HG02943 (cell line): Measurements from ENCODE around the gene ACSM6.
A peak's percentile ranks its signal among the peaks of the same experiment; 100 is the strongest.

ENCODE experiments used
- ATAC-seq: cut with Tn5 transposase; IDR thresholded peaks from one replicate; pipeline ENCODE4 v1.9.1; 2021; ENCODE audit warnings: mild to moderate bottlenecking, low read depth, moderate library complexity; ENCODE audit not compliant: unreplicated experiment

The ACSM6 gene

DNA sequence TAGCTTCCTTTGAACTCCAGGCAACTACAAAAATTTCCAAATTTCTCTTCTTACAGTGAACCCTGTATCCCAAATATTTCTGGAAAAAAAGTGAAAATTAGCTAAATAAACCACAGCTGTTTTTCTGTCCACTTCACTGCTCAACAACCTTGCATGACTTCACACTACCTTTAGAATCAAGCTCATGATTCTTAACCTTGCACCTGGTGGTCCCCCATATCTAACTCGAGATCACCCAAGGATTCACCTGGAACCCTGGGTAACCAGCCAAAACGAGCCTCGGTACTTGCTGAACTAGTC, 49.2 kb downstream of the ACSM6 start:
- ATAC-seq, result no peak

- no peak for ATAC-seq
These were observed 50.1 kb downstream of the ACSM6 start for GRCh38 chr10:95244152-95244551.

GRCh38 chr10:95245425-95246055, 51.5 kb downstream of the ACSM6 start:
- peak; percentile 79 for ATAC-seq

DNA sequence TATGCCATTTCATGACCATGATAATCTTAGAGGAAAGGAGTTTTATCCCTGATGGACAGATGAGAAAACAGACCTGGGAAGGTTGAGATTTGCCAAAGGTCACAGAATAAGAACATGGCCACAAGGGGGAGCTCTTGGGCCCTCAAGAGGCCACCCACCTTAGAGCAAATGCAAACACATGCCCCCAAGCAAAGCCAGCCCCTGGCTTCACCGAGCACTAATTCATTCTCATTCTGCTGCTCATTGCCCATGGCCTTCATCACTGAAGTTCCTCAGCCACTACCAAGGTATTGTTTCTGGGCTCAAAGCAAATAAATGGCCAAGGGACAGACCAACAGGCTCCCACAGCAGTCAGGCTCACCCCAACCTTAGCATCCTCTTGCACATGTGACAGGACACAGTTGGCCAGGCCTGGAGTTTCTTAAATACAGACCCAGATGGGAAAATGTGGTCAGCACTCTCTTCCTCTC, 52.6 kb downstream of the ACSM6 start:
- no peak for ATAC-seq

DNA sequence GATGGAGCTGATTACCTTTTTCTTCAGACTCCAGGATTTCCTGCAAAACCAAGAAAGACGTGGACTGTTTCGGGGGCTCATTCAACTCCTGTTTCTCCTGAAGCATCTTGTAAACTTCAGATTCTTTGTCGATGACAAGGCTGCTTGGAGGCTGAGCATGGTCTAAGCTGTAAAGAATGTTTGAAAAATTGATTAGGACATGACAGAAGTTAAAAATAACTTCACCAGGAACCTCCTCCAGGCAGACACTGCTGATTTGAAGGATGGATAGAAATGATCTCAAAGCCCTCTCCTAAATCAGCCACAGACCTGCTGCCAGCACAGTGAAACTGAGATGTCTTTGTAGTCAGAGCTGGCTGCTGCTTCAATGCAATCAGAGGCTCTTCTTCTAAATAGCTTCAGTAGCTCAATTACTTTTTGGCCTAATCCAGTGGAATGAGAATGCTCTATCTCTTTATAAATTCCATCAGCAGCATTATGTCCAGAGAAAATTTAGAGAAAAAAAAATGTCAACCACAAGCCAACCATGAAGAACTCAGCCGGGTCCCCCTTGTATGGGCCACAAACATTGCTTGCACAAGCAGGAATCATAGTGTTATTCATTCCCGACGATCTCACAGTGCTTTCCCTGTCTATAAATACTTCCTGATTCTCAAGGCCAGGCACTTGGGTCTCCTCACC, 53.3 kb downstream of the ACSM6 start:
- ATAC-seq, result no peak

DNA sequence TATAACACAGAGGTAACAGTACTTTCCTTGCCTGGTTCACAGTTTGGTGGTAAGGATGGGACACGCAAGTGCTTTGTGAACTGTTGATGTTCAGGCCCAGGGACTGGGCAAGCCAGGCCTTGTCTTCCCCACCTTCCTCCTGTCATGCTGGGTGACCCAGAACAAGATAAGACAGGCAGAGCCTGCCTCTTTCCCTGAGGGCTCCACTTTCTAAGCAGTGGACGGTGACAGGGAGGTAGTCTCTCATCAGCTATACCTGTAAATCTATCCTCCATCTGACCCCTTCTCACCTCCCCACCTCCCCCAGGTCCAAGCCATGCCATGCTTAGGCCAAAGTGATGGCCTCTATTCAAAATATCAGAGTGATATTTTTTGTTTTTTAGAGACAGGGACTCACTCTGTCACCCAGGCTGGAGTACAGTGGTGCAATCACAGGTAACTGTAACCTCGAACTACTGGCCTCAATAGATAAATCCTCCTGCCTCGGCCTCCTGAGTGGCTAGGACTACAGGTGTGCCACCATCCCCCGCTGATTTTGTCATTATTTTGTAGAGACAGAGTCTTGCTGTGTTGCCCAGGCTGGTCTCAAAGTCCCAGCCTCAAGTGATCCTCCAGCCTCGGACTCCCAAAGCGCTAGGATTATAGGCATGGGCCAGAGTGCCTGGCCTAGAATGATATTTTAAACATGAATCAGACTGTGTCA, 54.0 kb downstream of the ACSM6 start:
- ATAC-seq, result no peak

GRCh38 chr10:95248989-95249388, 55.0 kb downstream of the ACSM6 start:
- no peak for ATAC-seq

GRCh38 chr10:95249467-95249866, 55.4 kb downstream of the ACSM6 start:
- no peak for ATAC-seq

- no peak for ATAC-seq
These were observed 56.8 kb downstream of the ACSM6 start for GRCh38 chr10:95250856-95251255.

DNA sequence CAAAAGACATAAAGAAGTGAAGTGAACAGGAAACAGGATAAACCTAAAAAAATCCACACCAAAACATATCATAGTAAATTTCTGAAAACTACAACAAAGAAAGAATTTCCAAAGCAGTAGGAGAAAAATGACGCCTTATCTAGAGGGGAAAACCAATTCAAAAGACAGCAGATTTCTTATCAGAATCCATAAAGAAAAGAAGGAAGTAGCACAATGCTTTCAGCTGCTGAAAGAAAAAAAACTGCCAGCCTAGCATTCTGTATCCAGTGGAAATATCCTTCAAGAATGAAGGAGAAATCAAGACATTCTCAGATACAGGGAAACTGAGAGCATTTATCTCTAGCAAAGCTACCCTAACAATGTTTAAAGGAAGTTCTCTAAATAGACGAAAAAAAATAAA, 59.0 kb downstream of the ACSM6 start:
- ATAC-seq, result no peak

GRCh38 chr10:95253686-95254085, 59.6 kb downstream of the ACSM6 start:
- ATAC-seq, result no peak

DNA sequence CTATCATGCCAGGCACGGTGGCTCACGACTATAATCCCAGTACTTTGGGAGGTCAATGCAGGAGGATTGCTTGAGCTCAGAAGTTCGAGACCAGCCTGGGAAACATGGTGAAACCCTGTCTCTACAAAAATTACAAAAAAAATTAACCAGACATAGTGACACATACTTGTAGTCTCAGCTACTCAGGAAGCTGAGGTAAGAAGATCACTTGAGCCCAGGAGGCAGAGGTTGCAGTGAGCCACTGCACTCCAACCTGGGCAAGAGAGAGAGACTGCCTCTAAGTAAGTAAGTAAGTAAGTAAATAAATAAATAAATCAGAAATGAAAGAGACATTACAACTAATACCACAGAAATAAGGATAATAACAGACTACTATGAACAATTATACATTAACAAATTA, 60.6 kb downstream of the ACSM6 start:
- ATAC-seq, result no peak

DNA sequence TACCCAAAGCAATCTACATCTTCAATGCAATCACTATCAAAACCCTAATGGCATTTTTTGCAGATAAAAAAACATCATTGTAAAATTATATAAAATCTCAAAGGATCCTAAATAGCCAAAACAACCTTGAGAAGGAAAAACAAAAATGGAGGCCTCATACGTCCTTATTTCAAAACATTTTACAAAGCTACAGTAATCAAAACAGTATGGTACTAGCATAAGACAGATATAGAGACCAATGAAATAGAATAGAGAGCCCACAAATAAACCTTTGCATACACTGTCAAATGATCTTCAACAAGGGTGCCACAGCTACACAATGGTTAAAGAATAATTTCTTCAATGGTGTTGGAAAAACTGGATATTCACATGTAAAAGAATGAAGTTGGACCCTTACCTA, 62.2 kb downstream of the ACSM6 start:
- no peak for ATAC-seq

- ATAC-seq, result no peak
These were observed 63.8 kb downstream of the ACSM6 start for GRCh38 chr10:95257849-95258248.

- no peak for ATAC-seq
These were observed 66.4 kb downstream of the ACSM6 start for GRCh38 chr10:95260397-95260881.

- no peak for ATAC-seq
These were observed 67.0 kb downstream of the ACSM6 start for GRCh38 chr10:95260909-95261552.

DNA sequence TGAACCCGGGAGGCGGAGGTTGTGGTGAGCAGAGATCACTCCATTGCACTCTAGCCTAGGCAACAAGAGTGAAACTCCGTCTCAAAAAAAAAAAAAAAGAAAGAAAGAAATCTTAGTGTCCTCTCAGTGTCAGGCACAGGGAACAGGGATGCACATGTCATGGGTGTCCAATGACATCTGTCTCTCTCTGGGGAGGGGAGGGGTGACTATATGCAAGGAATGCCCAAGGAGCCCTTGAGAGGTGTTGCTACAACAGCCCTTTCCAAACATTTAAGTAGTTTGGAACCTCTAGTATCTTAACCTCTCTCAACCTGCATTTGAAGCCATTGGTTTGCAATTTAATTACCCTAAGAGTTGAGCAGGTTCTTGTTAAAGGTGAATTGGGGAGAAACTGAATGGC, 67.9 kb downstream of the ACSM6 start:
- ATAC-seq, result no peak

- no peak for ATAC-seq
These were observed 68.9 kb downstream of the ACSM6 start for GRCh38 chr10:95262763-95263518.

- ATAC-seq, result no peak
These were observed 69.8 kb downstream of the ACSM6 start for GRCh38 chr10:95263864-95264226.

GRCh38 chr10:95264227-95265051, 70.4 kb downstream of the ACSM6 start:
- no peak for ATAC-seq
